Measurements from ENCODE around the gene DDX27. TPM values are rescaled to one million over a fixed set of nuclear protein-coding genes. Genes with fewer than 3 reads are reported as not detected.
"Not testable (repeated sequence)": the region's sequence is repeated elsewhere in the genome, so short reads cannot be mapped to it uniquely, and the experiment has no call there.

Gene DDX27
- total and polyA plus RNA-seq, 2 experiments from 2014 or later: 25.3 to 27.8 TPM

- DNase-seq (ENCODE audit: low read depth in 1 of 2, low spot score in 1 of 2): no peak
- no peaks in the 10 kb centered on the region for H3K9me3 ChIP-seq (ENCODE audit: low read depth)
- no peak overlapping the region for H3K4me3 ChIP-seq
- no peak for TF ChIP-seq CTCF (IDR thresholded peaks at IDR 0.05; ENCODE audit: low read depth, low read length)
- H3K36me3 ChIP-seq: peaks cover 11% of the 10 kb centered on the region
- H3K4me1 ChIP-seq (ENCODE audit: low read depth): no peaks in the 10 kb centered on the region
- H3K27me3 ChIP-seq: no peaks in the 10 kb centered on the region
- no peak overlapping the region for H3K27ac ChIP-seq
These were observed 45.0 kb upstream of the DDX27 start for GRCh38 chr20:49174183-49174582.

- H3K27ac ChIP-seq: peak overlapping the region; percentile 72
- H3K27me3 ChIP-seq: no peaks in the 10 kb centered on the region
- peaks cover 12% of the 10 kb centered on the region for H3K4me1 ChIP-seq (ENCODE audit: low read depth)
- no peak overlapping the region for H3K4me3 ChIP-seq
- H3K36me3 ChIP-seq: no peaks in the 10 kb centered on the region
- no peak for TF ChIP-seq CTCF (IDR thresholded peaks at IDR 0.05; ENCODE audit: low read depth, low read length)
- peak in 1 of 2 donors; percentile 3 for DNase-seq (ENCODE audit: low read depth in 1 of 2, low spot score in 1 of 2)
- no peaks in the 10 kb centered on the region for H3K9me3 ChIP-seq (ENCODE audit: low read depth)
These were observed 39.6 kb upstream of the DDX27 start for GRCh38 chr20:49179368-49180277.

GRCh38 chr20:49181265-49181877, 37.8 kb upstream of the DDX27 start:
- no peaks in the 10 kb centered on the region for H3K27me3 ChIP-seq
- H3K4me3 ChIP-seq: no peak overlapping the region
- H3K9me3 ChIP-seq (ENCODE audit: low read depth): no peaks in the 10 kb centered on the region
- no peaks in the 10 kb centered on the region for H3K36me3 ChIP-seq
- DNase-seq (ENCODE audit: low read depth in 1 of 2, low spot score in 1 of 2): no peak
- peaks cover 15% of the 10 kb centered on the region for H3K4me1 ChIP-seq (ENCODE audit: low read depth)
- H3K27ac ChIP-seq: no peak overlapping the region
- TF ChIP-seq CTCF (IDR thresholded peaks at IDR 0.05; ENCODE audit: low read depth, low read length): no peak

- no peak for DNase-seq (ENCODE audit: low read depth in 1 of 2, low spot score in 1 of 2)
- peaks cover 15% of the 10 kb centered on the region for H3K4me1 ChIP-seq (ENCODE audit: low read depth)
- H3K4me3 ChIP-seq: no peak overlapping the region
- no peaks in the 10 kb centered on the region for H3K36me3 ChIP-seq
- no peak overlapping the region for H3K27ac ChIP-seq
- no peaks in the 10 kb centered on the region for H3K9me3 ChIP-seq (ENCODE audit: low read depth)
- TF ChIP-seq CTCF (IDR thresholded peaks at IDR 0.05; ENCODE audit: low read depth, low read length): no peak
- H3K27me3 ChIP-seq: no peaks in the 10 kb centered on the region
These were observed 35.8 kb upstream of the DDX27 start for GRCh38 chr20:49183444-49183843.

GRCh38 chr20:49184084-49184501, 35.1 kb upstream of the DDX27 start:
- not testable (repeated sequence) for DNase-seq (ENCODE audit: low read depth in 1 of 2, low spot score in 1 of 2); H3K9me3 ChIP-seq (ENCODE audit: low read depth); H3K36me3 ChIP-seq; H3K27me3 ChIP-seq; H3K27ac ChIP-seq; H3K4me3 ChIP-seq
- peaks cover 15% of the 10 kb centered on the region for H3K4me1 ChIP-seq (ENCODE audit: low read depth)

GRCh38 chr20:49184691-49185070, 34.5 kb upstream of the DDX27 start:
- no peak overlapping the region for H3K4me3 ChIP-seq
- no peak overlapping the region for H3K27ac ChIP-seq
- H3K36me3 ChIP-seq: no peaks in the 10 kb centered on the region
- H3K27me3 ChIP-seq: no peaks in the 10 kb centered on the region
- no peak for TF ChIP-seq CTCF (IDR thresholded peaks at IDR 0.05; ENCODE audit: low read depth, low read length)
- DNase-seq (ENCODE audit: low read depth in 1 of 2, low spot score in 1 of 2): no peak
- no peaks in the 10 kb centered on the region for H3K9me3 ChIP-seq (ENCODE audit: low read depth)
- H3K4me1 ChIP-seq (ENCODE audit: low read depth): peaks cover 12% of the 10 kb centered on the region
